K562 (cell line): ENCODE measurements around the gene IRF9. TPM values are rescaled to one million over a fixed set of nuclear protein-coding genes. Genes with fewer than 3 reads are reported as not detected.

ENCODE experiments used
- ATF7 ChIP-seq: fragments of 450-650 bp; IDR thresholded peaks from 2 replicates; pipeline ENCODE4 v1.7.1; 2014; ENCODE audit warnings: mild to moderate bottlenecking, moderate library complexity
- CBFA2T3 ChIP-seq: fragments of 450-650 bp; IDR thresholded peaks from 2 replicates; pipeline ENCODE4 v1.6.1; 2017
- CGGBP1 ChIP-seq: fragments of 250-450 bp; sonication (Bioruptor Pico); IDR thresholded peaks from 2 replicates; pipeline ENCODE4 v1.9.0; 2021; ENCODE audit warnings: mild to moderate bottlenecking
- ELF2 ChIP-seq: fragments of 250-450 bp; sonication (Bioruptor Pico); IDR thresholded peaks from 2 replicates; pipeline ENCODE4 v1.5.0; 2021; ENCODE audit warnings: mild to moderate bottlenecking
- FOXJ2 ChIP-seq: fragments of 200-800 bp; sonication (Bioruptor generic); IDR thresholded peaks from 2 replicates; pipeline ENCODE4 v1.6.1; 2016; ENCODE audit warnings: missing genetic modification characterization, missing compliant biosample characterization
- HMG20B ChIP-seq: fragments of 250-450 bp; sonication (Bioruptor Pico); IDR thresholded peaks from 2 replicates; pipeline ENCODE4 v1.5.0; 2021; ENCODE audit warnings: mild to moderate bottlenecking
- HNRNPUL1 ChIP-seq: fragments of 200-400 bp; formaldehyde crosslinking; IDR thresholded peaks from 2 replicates; pipeline ENCODE4 v1.6.1; 2017; ENCODE audit warnings: low read length
- KLF13 ChIP-seq: fragments of 450-650 bp; IDR thresholded peaks from 2 replicates; pipeline ENCODE4 v1.6.1; 2016; ENCODE audit warnings: missing genetic modification characterization, low read depth, mild to moderate bottlenecking, missing compliant biosample characterization, moderate library complexity, borderline replicate concordance
- MAZ ChIP-seq, 2 experiments: fragments of 450-650 bp in 1 of 2; sonication (generic) in 1 of 2; formaldehyde crosslinking; IDR thresholded peaks in 1 of 2; conservative IDR thresholded peaks in 1 of 2; 2 replicates each; pipeline versions ENCODE4 v1.4.0 to v1.5.0; 2020; ENCODE audit warnings: mild to moderate bottlenecking in 1 of 2, missing genetic modification reagents in 1 of 2
- MLLT1 ChIP-seq, 2 experiments: fragments of 450-650 bp; IDR thresholded peaks; 2 replicates each; pipeline ENCODE4 v1.6.1; 2016
- MTA2 ChIP-seq: fragments of 450-650 bp; IDR thresholded peaks from 2 replicates; pipeline ENCODE4 v1.6.1; 2016; ENCODE audit warnings: low read depth
- NELFE ChIP-seq: IDR thresholded peaks from 2 replicates; pipeline ENCODE4 v1.6.1; 2011; ENCODE audit warnings: mild to moderate bottlenecking; ENCODE audit not compliant: insufficient read depth, insufficient read length
- NEUROD1 ChIP-seq: fragments of 150-350 bp; IDR thresholded peaks from 2 replicates; pipeline ENCODE4 v1.6.1; 2014; ENCODE audit warnings: borderline replicate concordance, low read length, low read depth; ENCODE audit not compliant: partially characterized antibody
- NFYB ChIP-seq: IDR thresholded peaks from 2 replicates; pipeline ENCODE4 v1.6.1; 2011; ENCODE audit warnings: mild to moderate bottlenecking, moderate library complexity; ENCODE audit not compliant: insufficient read length; ENCODE audit errors: extremely low read depth
- RBFOX2 ChIP-seq: fragments of 200-400 bp; formaldehyde crosslinking; IDR thresholded peaks from 2 replicates; pipeline ENCODE4 v1.6.1; 2017; ENCODE audit warnings: low read depth, mild to moderate bottlenecking, low read length, moderate library complexity
- RFX1 ChIP-seq: fragments of 450-650 bp; IDR thresholded peaks from 2 replicates; pipeline ENCODE4 v1.6.1; 2016; ENCODE audit warnings: mild to moderate bottlenecking, moderate library complexity
- TCF15 ChIP-seq: fragments of 250-450 bp; sonication (Bioruptor Pico); IDR thresholded peaks from 2 replicates; pipeline ENCODE4 v1.8.0; 2022; ENCODE audit warnings: moderate library complexity, mild to moderate bottlenecking, inconsistent platforms
- ZNF274 ChIP-seq: IDR thresholded peaks from 2 replicates; pipeline ENCODE4 v1.6.1; 2011; ENCODE audit warnings: low read depth, mild to moderate bottlenecking, low read length, moderate library complexity, borderline replicate concordance
- ZNF436 ChIP-seq: fragments of 250-450, 450-650 bp; sonication (Bioruptor Pico); formaldehyde crosslinking; IDR thresholded peaks from 2 replicates; pipeline ENCODE4 v1.7.0; 2020; ENCODE audit warnings: mild to moderate bottlenecking
- ZNF511 ChIP-seq: sonication (generic); formaldehyde crosslinking; IDR thresholded peaks from 2 replicates; pipeline ENCODE4 v1.8.0; 2022; ENCODE audit warnings: mild to moderate bottlenecking, missing genetic modification reagents
- ZNF699 ChIP-seq: fragments of 250-450 bp; sonication (Bioruptor Pico); IDR thresholded peaks from 2 replicates; pipeline ENCODE4 v1.8.0; 2021; ENCODE audit warnings: mild to moderate bottlenecking, moderate library complexity; ENCODE audit not compliant: insufficient replicate concordance
- polyA plus RNA-seq, 8 experiments: library from polyadenylated mRNA; depleted of rRNA in 4 of 8; stranded (reverse) in 5 of 8; unstranded in 3 of 8; fragments of >200 nt; fragmentation: Nextera tagmentation in 2 of 8; fragmentation: Illumina TruSeq in 1 of 8; extraction: Ambion mirVana in 2 of 8; extraction: Trizol in 1 of 8; gene quantifications; 2 replicates each; pipeline versions ENCODE4 v1.2.1 to v1.2.3, GENCODE V29; 2011 to 2014; ENCODE audit warnings: inconsistent platforms in 1 of 8, missing spikeins in 1 of 8
- total RNA-seq, 7 experiments: library from RNA; depleted of rRNA in 6 of 7; stranded (reverse); fragments of >200 nt in 6 of 7; fragmentation: Illumina TruSeq in 2 of 7; extraction: Trizol in 2 of 7; gene quantifications; 2 replicates each; pipeline versions ENCODE4 v1.2.1 to v1.2.3, GENCODE V29; 2011 to 2021; ENCODE audit warnings: low replicate concordance in 1 of 7
- TF ChIP-seq, protein P1 (sequence below): fragments of 450-650 bp; IDR thresholded peaks from 2 replicates; pipeline ENCODE4 v1.6.1; 2016; ENCODE audit warnings: borderline replicate concordance
- TF ChIP-seq, protein P2 (sequence below): fragments of 250-450 bp; sonication (Bioruptor Pico); IDR thresholded peaks from 2 replicates; pipeline ENCODE4 v1.5.0; 2021

IRF9 gene
- total and polyA plus RNA-seq, 9 of the 15 experiments (the other 6 are each of a cell fraction or from before 2014, with no cell fraction given): 0.79 to 14.8 (median 6.1) TPM

- TF ChIP-seq, protein P1, sequence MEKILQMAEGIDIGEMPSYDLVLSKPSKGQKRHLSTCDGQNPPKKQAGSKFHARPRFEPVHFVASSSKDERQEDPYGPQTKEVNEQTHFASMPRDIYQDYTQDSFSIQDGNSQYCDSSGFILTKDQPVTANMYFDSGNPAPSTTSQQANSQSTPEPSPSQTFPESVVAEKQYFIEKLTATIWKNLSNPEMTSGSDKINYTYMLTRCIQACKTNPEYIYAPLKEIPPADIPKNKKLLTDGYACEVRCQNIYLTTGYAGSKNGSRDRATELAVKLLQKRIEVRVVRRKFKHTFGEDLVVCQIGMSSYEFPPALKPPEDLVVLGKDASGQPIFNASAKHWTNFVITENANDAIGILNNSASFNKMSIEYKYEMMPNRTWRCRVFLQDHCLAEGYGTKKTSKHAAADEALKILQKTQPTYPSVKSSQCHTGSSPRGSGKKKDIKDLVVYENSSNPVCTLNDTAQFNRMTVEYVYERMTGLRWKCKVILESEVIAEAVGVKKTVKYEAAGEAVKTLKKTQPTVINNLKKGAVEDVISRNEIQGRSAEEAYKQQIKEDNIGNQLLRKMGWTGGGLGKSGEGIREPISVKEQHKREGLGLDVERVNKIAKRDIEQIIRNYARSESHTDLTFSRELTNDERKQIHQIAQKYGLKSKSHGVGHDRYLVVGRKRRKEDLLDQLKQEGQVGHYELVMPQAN: peak; percentile 97
- TF ChIP-seq MLLT1 (IDR thresholded peaks at IDR 0.05) (peak in 1 of 2 experiments; percentile 84; a peak in 1 of 4 replicates), RFX1 (no peak), NEUROD1 (peak; percentile 94), MTA2 (no peak), RBFOX2 (peak; percentile 69), KLF13 (tag) (peak; percentile 91), ZNF699 (no peak), TCF15 (CRISPR knock-in tag) (no peak), NFYB (peak; percentile 97), FOXJ2 (no peak), MAZ (CRISPR knock-in tag; conservative IDR thresholded peaks at IDR 0.05 in 1 of 2, IDR thresholded peaks at IDR 0.05 in 1 of 2) (peak; percentile 60 to 71), ELF2 (CRISPR knock-in tag) (no peak; the same call in 1 of the 2 replicates), ZNF274 (no peak), HNRNPUL1 (no peak), ZNF511 (CRISPR knock-in tag) (peak; percentile 66; the same call in 1 of the 2 replicates), ATF7 (peak; percentile 79), CBFA2T3 (no peak), NELFE (no peak), CGGBP1 (no peak), ZNF436 (CRISPR knock-in tag) (no peak), HMG20B (CRISPR knock-in tag) (no peak)
- TF ChIP-seq, protein P2, sequence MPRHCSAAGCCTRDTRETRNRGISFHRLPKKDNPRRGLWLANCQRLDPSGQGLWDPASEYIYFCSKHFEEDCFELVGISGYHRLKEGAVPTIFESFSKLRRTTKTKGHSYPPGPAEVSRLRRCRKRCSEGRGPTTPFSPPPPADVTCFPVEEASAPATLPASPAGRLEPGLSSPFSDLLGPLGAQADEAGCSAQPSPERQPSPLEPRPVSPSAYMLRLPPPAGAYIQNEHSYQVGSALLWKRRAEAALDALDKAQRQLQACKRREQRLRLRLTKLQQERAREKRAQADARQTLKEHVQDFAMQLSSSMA: no peak
Measured at GRCh38 chr14:24114532-24115421, 46.3 kb upstream of the IRF9 start, which contains the start of the genes DCAF11 and NRL (continued).
